RKO (cell line): ENCODE measurements around the gene TIMP4.

Experiments
- DNase-seq: peaks from one replicate; pipeline ENCODE4 v3.0.0-alpha.2; 2016; ENCODE audit warnings: low spot score

TIMP4 gene

DNA sequence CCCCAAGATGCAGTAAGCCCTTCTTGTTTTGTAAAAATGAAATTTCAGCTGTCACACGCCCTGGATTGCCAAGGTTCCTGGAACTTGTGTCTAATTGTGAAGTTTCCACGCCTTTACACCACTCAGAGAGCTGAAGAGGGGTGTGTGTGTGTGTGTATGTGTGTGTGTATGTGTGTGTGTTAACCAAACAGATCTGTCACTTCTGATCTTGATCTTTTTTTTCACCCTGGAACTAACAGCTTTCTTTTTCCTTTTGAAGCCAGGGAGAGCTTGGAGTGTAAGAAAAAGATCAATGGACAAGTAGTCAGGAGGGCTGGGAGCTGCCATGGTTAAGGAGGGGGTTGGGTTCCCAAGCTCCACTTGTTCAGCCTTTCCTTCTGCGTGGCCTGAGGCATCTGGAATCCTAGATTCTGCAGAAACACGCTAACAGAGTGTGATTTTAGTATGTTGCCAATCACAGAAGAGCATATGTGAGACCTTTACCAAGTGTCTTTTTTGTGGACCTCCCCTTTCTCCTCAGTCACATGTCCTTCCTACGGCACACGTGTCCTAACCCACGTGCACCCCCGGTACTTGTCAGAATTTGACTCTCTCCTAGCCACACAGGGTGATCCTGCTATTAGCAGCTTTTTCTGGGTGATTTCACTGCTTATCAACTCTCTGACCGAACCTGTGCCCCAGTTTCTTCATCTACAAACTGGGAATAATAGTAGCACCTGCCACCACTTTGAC, 11.5 kb downstream of the TIMP4 start:
- no peak for DNase-seq

DNA sequence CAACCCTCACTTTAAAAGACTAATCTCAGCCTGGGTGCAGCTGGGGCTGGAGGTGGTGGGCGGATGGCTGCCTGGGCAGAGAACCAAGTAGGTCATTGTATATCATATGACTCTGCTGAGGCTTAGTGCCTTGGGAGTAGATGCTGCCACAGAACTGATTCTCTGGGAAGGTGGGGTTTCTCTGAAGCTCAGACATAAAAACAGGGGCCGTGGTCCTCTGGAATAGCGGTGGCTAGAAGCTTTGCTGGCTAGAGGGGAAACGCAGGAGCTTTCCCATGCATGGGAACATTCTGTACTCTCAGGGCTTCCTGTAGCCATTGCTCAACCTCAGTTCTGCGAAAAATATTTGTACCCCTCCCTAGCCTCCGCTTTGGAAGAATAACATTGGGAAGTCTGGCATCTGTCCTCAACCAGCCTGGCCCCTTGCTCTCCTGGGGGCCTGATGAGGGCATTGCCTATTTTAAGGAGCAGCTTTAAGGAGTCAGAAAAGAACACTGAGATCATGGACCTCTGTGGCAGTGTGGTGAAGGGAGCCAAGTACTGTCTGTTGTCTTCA, 14.7 kb downstream of the TIMP4 start:
- no peak for DNase-seq

DNA sequence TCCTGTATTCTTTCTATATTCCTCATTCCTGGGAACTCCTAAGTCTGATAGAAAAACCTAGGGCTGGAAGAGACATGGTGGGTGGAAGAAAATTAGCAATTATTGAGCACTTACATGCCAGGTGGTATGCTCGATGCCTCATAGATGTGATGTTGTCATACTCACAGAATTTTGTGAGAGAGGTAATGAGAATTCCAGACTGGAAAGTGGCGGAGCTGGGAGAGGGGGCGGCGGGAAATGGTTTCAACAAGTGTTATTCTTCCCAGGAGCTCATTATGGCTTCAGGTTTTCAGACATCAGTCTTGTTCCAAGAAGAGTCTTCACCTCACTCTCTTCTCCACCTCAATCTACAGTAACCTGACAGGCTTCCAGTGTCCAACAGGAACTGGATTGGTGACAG, 16.2 kb downstream of the TIMP4 start:
- no peak for DNase-seq

DNA sequence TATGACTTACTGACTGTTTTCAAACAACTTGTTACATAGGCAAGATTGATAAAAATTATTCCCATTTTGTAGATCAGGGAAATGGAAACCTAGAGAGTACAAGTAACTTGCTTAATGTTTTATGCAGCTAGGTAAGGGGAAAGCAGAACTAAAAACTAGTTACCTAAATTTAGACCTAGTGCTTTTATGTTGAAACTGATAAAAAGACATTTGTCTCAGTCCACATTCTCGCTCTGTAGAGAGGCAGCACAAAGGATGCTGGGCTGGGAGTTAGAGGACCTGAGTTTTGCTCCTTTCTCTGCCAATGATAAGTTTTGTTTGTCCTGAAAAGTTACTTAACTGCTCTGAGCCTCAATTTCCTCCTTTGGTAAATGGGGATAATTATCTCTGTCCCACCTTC, 17.4 kb downstream of the TIMP4 start:
- no peak for DNase-seq

DNA sequence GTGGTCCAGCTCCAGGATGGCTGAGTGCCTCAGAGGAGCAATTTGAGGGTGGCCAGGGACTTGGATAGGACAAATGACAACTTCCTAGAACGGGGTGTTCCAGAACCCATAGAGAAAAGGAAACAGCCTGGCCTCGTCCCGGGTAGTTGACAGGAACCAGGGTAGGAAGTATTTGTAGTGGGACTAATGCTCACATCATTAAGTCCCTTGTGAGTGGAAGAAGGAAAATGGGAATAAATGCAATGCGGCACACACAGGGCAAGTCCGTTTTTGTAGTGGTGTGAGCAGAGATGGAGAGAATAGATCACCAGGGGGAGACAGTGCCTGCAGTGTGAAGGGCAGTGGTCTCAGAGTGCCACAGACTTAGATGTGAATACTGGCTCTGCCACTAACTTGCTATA, 19.6 kb downstream of the TIMP4 start:
- peak; percentile 29 for DNase-seq

DNA sequence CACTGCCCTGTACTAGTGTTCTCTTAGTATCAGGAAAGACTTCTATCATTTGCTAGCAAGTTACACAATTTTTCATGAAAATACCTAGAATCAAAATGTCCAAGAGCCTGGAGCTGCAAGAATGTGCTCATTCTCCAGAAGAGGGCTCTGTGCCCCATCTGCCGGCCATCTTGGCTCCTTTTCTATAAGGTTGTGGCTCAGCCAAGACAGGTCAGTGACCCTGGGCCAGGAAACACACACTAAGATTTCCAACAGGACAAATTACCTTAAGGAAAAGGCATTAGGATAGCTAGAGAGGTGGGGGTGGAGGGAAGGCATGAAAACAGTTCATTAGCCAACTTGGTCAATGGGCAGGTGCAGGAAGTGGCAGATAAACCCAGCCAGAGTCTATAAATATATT, 20.7 kb downstream of the TIMP4 start:
- peak; percentile 47 for DNase-seq

DNA sequence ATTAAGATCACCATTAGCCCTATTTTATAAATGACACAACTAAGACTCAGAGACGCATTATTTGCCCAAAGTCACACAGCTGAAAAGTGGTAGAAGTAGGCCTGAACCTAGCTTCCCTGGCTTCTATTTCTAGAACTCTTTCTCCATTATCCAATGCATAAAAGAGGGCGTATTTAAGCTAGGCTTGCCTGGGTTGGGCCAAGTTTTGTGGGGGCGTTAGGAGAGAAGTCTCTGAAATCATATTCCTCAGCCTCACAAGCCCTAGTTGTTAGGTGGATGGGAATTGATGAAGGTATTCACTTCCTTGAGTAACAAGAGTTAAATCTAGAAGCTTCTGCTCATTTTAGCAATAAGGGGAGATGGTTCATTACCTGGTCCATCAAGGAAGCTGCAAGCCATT, 22.3 kb downstream of the TIMP4 start:
- no peak for DNase-seq

DNA sequence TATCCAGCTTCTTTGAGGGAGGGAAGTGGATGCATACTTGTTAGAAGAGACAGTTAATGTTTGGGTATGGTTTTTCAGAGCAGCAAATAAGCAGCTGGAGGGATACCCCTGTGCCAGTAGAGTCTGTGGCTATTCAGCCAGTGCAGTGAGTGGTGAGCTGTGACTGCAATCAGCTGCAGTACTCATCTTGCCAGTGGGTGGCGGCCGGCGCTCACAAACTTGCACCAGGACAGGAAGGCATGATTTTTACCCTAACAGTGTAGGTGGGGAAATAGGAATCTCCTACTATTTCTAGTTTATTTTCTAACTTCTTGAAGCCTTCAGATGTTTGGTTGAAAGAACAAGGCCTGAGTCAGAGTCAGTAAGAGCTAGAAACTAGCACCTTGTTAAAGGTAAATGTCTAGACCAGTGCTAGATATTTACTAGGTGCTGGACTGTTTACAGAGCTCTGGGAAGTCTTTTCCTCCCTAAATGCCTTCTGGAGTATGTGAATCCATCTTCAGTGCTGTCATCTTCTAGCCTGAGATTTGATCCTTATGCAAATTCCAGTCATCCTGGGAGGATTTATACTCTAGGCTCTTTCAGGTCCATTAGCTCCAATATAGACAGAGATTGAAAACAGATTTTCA, 23.6 kb downstream of the TIMP4 start:
- DNase-seq, result peak; percentile 61

DNA sequence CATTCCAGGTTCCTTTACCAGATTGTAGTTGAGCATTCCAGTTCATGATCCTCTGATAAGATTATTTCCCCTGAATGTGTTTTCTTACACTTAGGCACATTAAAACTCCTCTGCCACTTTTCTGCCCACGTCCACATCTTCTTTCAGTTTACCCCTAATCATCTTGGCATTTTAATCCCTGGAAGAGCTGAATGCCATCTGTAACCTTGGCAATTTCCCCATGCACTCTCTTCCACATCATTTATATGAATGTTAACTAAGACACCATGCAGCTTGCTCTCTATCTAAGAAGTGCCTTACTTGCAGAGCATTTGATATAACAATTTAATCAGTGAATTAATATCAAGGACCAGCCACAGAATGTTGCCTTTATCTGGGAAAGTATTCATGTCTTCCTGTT, 25.8 kb downstream of the TIMP4 start:
- no peak for DNase-seq

DNA sequence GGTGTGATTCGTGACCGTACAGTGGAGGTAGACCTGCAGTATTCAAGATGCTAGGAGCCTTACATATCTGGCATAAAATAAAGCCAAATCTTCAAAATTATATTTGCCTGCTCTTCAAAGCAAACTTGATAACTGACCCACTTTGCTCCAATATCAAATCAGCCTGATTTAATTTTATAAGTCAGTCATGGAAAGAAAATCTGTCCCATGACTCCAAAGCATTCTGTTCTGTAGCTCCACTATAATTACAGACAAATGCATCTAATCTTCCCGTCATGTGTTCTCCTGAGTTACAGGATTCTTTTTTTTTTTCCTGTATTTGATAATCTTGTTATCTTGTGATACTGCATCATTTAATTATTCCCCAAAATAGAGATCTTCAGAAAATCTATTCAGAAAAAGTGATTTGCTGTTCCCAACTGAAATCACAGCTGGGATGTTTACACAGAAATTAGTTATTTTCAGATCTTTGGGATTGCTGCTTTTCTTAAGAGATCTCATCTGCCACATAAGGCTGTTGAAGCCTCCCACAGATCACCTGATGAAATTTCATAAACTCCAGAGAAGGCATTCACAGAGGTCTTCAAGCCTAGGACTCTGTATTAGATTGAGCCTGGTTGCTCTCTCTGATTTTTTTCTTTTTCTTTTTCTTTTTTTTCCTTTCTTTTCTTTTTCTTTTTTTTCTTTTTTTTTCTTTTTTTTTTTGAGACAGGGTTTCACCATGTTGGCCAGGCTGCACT, 27.2 kb downstream of the TIMP4 start:
- no peak for DNase-seq

DNA sequence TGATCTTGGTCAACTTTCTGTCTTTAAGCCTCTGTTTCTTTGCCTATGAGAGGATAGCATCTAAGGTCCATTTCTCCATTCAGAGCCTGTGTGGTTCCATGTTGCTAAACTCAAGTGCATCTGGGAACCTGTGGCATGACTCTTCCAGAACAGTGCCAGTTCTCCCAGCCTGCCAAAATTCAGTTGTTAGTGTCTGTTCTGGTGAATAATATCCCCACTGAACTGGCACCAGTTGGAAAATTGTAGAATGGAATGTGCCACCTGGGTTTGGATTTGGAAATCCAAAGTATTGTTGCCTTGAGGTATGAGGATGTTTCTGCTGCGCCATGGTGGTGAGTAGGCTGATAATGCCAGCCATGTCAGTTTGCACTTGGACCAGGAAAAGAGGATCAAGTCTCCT, 31.3 kb downstream of the TIMP4 start:
- no peak for DNase-seq

DNA sequence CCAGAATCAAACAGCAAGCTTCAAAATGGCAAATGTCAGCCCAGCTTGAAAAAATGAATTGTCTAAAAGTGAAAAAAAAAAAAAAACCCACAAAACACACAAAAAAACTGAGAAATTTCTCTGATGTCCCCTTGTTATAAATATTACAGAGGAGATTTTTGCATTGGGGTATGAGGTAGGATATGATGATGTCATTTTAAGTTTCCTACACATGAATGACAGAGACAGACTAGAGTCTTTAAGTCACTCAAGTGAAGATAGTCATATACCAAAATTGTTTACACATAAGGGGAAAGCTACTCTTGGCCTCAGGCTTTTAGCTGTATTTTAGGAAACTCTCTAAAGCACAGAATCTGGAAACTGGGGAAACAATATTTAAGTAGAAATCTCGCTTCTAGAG, 32.9 kb downstream of the TIMP4 start:
- DNase-seq, result no peak

DNA sequence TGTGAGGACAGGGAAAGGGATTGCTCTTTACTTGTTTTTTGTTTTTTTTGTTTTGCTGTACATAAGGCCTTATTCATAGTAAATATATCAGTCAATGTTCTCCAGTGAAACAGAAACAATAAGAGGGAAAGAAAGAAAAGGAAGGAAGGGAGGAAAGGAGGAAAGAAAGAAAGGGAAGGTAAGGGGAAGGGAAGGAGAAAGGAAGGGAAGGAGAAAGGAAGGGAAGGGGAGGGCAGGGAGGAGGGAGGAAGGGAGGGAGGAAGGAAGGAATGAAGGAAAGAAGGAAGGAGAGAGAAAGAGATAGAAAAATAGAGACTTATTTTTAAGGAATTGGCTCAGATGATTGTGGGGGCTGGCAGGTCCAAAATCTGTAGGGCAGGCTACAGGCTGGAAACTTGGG, 37.2 kb downstream of the TIMP4 start:
- no peak for DNase-seq

DNA sequence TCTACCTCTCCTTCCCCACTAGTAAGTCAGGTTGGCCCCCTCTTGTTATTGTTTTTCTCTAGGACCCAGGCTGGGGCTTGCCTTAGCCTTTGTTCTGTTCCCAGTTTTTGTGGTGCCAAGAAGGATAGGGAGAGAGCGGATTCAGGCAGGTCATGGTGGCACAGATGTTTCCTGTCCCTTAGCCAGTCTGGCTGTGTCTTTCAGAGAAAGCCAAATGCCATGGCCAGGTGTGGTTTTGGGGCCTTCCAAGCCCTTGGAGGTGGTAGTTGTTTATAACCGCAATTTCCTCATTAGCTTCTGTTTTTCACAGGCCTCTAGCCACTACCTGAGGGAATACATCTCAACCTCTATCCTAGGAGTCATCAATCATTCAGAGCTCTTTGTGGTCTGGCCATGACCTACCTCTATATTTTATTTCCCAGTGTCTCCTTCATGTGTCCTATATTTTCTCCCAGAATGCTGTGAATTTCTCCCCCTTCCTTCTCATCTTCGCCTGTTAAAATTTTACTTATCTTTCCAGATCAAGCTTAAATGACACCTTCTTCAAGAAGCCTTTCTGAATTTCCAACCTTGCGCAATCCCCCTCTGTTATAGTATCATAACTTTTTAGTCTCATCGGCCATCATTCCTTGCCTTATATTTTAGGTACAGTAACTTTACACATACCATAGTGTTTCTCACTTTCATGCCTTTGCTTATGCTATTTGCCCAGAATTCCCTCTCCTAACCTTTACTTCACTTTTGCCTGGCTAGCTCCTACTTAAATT, 38.2 kb downstream of the TIMP4 start:
- no peak for DNase-seq

DNA sequence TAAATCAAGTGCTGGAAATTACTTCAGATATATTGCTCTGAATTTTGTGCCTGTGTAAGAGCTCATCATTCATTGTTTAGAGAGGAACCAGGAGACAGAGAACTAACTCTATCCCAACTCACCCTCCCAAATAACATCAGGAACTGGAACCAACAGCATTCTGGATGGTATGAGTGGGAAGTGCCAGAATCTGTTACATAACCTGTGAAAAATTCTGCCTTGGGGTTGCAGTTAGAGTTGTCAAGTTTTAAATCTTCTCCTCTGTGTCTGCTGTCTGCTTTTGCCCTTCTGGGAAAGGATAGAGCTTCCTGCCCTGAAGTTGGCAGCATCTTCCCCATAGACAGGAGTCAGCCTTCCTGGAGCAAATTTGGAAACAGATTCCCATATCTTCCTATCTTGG, 41.2 kb downstream of the TIMP4 start:
- no peak for DNase-seq

DNA sequence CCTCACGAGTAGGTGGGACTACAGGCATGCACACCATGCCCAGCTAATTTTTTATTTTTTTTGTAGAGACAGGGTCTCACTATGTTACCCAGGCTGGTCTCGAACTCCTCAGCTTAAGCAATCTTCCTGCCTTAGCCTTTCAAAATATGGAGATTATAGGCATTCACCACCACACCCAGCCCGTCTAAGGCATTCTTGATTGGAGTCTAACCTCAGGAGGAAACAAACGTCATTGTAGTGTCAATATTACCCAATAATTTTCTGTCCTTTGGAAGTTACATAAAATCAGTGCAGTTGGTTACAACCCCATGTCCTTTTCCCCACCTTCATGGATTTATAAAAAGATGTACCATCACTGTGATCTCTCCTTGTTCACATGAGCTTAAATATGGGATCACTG, 41.8 kb downstream of the TIMP4 start:
- no peak for DNase-seq

DNA sequence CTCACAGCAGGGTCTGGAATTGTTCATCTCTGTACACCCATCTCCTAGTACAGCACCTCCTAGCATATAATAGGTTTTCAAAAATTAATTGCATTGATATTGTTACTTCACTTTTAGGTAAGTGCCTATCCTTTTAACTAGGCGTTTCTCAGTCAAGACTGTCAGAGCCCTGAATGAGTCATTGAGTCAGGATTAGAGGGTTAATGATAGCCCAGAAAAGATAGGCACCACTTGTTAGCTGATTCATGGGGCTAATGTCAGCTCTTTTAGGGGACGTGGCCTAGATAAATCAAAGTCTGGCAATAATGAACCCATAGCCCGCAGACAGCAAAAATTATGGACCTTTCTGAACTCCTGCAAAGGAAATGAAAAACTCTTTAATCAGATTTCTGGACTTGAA, 42.9 kb downstream of the TIMP4 start:
- DNase-seq, result no peak

DNA sequence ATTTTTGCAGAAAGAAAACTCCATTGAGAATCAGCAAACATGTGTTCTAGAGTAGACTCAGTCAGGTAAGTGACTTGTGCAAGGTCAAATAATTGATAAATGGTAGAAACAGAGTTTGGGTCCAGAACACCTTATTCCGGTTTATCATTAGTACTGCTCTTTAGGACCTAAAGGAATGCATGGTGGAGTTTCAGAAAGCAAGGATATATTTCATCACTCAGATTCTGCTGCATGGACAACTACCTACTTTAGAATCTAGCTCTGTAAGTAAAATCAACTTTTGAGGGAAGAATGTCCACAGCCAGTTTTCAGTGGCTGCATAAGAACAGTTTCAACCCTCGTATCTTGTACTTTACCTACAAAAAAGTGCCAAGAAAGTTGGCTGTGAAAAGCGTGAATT, 43.6 kb downstream of the TIMP4 start:
- no peak for DNase-seq

DNA sequence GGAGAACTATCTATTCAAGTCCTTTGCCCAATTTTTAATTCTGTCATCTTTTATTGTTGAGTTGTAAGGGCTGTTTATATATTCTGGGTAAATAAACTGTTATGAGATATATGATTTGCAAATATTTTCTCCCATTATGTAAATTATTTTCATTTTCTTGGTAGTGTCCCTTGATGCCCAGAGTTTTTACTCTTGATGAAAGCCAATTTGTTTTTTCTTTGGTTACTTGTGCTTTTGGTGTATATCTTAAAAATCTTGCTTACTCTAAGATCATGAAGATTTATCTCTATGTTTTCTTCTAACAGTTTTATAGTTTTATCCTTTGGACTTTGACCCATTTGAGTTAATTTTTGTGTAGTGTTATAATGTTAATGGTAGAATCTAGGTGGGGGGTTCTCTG, 44.5 kb downstream of the TIMP4 start:
- DNase-seq, result no peak

DNA sequence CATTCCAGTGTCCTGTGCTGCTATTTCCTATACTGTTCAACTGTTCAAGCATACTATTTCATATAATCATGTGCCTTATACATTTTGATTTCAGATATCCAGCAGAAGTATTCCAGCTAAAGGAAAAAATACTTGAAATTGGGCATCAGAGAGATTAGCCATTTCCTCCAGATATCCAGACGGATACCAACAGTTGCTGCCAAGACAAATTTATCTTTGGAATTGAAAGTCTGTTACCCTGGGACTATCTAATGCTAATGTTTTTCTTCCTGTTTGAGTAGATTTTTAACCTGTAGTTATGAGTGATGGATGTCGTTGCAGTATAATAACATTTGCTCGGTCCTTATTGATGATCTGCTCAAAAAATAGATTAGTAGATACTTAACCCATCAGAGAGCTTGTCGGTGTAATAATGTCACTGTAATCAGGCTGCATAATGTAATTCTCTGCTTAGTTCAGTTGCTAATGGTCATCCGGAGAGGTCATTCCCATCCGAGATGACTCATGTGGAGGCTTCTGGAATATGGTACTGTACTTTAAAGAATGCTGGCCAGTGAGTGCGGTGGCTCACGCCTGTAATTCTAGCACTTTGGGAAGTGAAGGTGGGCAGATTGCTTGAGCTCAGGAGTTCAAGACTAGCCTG, 51.5 kb downstream of the TIMP4 start:
- DNase-seq, result no peak
